Ishikawa (cell line): Measurements from ENCODE around the gene CHPF2.

ENCODE experiments used
- CEBPB ChIP-seq: IDR thresholded peaks from 2 replicates; pipeline ENCODE4 v1.6.1; 2012
- CREB1 ChIP-seq: IDR thresholded peaks from 2 replicates; pipeline ENCODE4 v1.6.1; 2012; ENCODE audit warnings: low read depth
- EGR1 ChIP-seq: IDR thresholded peaks from 2 replicates; pipeline ENCODE4 v1.6.1; 2012
- EP300 ChIP-seq: IDR thresholded peaks from 2 replicates; pipeline ENCODE4 v1.6.1; 2012; ENCODE audit warnings: borderline replicate concordance
- FOXM1 ChIP-seq: IDR thresholded peaks from 2 replicates; pipeline ENCODE4 v1.6.1; 2012; ENCODE audit warnings: low read depth, borderline replicate concordance
- NFIC ChIP-seq: IDR thresholded peaks from 2 replicates; pipeline ENCODE4 v1.6.1; 2012
- RAD21 ChIP-seq: IDR thresholded peaks from 2 replicates; pipeline ENCODE4 v1.6.1; 2012; ENCODE audit warnings: low read depth
- TAF1 ChIP-seq: IDR thresholded peaks from 2 replicates; pipeline ENCODE4 v1.6.1; 2012; ENCODE audit warnings: low read depth, mild to moderate bottlenecking
- TCF12 ChIP-seq: IDR thresholded peaks from 2 replicates; pipeline ENCODE4 v1.6.1; 2012; ENCODE audit warnings: low read depth
- TEAD4 ChIP-seq: IDR thresholded peaks from 2 replicates; pipeline ENCODE4 v1.6.1; 2012
- YY1 ChIP-seq: IDR thresholded peaks from 2 replicates; pipeline ENCODE4 v1.6.1; 2012; ENCODE audit warnings: low read depth
- ZBTB7A ChIP-seq: IDR thresholded peaks from 2 replicates; pipeline ENCODE4 v1.6.1; 2012; ENCODE audit warnings: low read depth
- TF ChIP-seq, protein P1 (sequence below): IDR thresholded peaks from 2 replicates; pipeline ENCODE4 v1.6.1; 2012
- TF ChIP-seq, protein P2 (sequence below): IDR thresholded peaks from 2 replicates; pipeline ENCODE4 v1.6.1; 2012
- TF ChIP-seq, protein P3 (sequence below): IDR thresholded peaks from 2 replicates; pipeline ENCODE4 v1.6.1; 2012; ENCODE audit warnings: low read depth, mild to moderate bottlenecking

Gene CHPF2

DNA sequence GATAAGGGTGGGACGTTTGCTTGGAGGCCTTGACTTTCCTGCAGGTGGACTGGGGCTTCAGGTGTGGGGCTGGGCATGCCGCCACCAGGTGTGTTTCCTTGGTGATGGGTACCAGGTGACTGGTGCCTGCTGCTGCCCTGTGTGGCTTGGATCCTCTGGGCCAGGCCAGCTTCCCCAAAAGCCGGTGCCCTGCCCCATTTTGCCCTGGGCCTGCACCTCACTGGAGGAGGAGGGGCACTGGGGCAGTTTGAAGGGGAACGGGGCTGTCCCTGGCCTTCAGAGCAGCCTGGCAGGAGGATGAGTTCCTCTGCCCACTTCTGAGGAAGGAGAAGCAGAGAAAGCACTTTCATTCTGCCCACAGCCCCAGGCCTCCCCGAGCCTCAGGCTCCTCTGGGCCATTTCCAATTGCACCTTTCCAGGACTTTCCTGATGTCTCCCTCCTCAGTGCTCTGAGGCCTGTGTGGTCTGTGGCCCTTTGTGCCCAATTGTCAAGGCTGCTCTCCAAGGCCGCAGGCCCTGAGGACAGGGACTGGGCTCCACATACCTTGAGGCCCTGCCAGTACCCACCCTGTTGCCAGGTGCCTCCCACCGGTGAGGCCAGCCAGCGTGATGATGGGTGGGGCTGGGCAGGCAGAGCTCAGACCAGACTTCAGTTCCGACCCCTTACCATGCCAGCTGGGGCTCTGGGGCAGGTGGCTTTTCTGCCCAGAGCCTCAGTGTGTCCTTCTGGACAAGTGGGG is 41.5 kb downstream of the CHPF2 start:
- TF ChIP-seq NFIC (no peak), TCF12 (no peak), FOXM1 (no peak), YY1 (no peak), EP300 (no peak), TEAD4 (no peak)
- TF ChIP-seq, protein P1, sequence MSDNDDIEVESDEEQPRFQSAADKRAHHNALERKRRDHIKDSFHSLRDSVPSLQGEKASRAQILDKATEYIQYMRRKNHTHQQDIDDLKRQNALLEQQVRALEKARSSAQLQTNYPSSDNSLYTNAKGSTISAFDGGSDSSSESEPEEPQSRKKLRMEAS: no peak

DNA sequence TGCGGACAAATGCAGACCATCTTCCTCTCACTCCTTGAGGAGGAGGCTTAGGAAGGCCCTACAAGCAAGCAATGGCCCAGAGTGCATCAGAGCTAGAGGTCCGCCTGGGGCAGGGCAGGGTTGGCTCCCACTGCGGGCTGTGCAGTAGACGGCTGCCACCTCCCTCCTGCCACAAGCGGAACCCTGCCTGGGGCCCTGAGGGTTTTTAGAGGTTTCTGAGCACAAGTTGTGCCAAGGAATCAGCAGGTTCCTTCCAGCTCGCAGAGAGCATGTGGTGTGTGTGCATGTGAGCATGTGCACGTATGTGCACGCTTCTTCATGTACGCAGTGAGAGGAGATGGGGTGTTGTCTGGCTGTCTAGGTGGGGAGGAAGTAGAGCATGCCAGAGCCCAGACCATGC is 42.1 kb downstream of the CHPF2 start:
- TF ChIP-seq FOXM1: no peak
- TF ChIP-seq, protein P2, sequence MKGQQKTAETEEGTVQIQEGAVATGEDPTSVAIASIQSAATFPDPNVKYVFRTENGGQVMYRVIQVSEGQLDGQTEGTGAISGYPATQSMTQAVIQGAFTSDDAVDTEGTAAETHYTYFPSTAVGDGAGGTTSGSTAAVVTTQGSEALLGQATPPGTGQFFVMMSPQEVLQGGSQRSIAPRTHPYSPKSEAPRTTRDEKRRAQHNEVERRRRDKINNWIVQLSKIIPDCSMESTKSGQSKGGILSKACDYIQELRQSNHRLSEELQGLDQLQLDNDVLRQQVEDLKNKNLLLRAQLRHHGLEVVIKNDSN: no peak
- no peak for TF ChIP-seq TEAD4
- no peak for TF ChIP-seq NFIC
- no peak for TF ChIP-seq TAF1
- TF ChIP-seq, protein P1: no peak
- no peak for TF ChIP-seq EGR1
- no peak for TF ChIP-seq CEBPB
- TF ChIP-seq YY1: no peak
- TF ChIP-seq RAD21: no peak
- no peak for TF ChIP-seq ZBTB7A
- no peak for TF ChIP-seq EP300
- TF ChIP-seq CREB1: no peak
- TF ChIP-seq, protein P3, sequence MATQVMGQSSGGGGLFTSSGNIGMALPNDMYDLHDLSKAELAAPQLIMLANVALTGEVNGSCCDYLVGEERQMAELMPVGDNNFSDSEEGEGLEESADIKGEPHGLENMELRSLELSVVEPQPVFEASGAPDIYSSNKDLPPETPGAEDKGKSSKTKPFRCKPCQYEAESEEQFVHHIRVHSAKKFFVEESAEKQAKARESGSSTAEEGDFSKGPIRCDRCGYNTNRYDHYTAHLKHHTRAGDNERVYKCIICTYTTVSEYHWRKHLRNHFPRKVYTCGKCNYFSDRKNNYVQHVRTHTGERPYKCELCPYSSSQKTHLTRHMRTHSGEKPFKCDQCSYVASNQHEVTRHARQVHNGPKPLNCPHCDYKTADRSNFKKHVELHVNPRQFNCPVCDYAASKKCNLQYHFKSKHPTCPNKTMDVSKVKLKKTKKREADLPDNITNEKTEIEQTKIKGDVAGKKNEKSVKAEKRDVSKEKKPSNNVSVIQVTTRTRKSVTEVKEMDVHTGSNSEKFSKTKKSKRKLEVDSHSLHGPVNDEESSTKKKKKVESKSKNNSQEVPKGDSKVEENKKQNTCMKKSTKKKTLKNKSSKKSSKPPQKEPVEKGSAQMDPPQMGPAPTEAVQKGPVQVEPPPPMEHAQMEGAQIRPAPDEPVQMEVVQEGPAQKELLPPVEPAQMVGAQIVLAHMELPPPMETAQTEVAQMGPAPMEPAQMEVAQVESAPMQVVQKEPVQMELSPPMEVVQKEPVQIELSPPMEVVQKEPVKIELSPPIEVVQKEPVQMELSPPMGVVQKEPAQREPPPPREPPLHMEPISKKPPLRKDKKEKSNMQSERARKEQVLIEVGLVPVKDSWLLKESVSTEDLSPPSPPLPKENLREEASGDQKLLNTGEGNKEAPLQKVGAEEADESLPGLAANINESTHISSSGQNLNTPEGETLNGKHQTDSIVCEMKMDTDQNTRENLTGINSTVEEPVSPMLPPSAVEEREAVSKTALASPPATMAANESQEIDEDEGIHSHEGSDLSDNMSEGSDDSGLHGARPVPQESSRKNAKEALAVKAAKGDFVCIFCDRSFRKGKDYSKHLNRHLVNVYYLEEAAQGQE: no peak
- TF ChIP-seq TCF12: no peak

DNA sequence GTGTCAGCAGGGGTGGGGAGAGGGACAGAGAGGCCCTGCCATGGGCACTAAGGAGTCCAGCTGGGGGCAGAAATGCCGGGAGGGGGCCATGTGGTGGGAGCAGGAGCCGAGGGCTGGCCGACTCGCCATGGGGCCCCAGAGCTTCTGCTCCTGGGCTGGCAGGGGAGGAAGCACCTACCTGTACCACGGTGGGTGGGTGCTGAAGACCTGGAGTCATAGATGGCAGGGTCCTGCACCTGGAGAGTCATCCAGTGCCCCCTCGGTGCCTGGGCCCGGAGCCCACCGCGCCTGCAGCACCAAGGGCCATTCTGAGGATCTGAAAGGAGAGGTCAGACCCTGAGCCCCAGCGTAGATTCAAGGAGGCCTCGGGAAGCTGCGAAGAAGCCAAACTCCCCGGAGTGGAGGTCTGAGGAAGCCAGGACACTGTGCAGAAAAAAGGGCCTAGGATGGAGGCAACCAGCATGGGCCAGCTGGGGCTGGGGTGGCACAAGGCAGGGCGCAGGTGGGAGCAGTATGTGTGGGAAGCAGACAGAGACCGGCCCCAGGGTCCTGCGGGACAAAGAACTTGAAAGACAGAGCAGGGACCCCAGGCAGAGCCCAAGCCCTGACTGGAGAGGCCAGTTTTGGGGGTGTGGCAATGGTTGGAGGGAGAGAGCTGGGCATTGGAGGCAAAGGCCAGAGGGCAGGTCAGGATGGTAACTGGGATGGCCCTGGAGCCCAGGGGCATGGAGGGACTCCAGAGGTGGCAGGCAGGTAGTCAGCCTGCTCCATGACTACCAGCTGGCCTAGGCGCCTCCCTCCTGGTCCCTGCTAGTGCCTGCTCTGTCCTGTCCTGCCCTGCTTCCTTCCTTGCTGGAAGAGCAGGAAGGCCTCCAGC is 42.9 kb downstream of the CHPF2 start:
- TF ChIP-seq CEBPB: no peak
- TF ChIP-seq FOXM1: no peak
- TF ChIP-seq RAD21: no peak
- TF ChIP-seq EGR1: no peak
- no peak for TF ChIP-seq TEAD4
- TF ChIP-seq CREB1: no peak
- TF ChIP-seq, protein P1: no peak
- no peak for TF ChIP-seq NFIC

DNA sequence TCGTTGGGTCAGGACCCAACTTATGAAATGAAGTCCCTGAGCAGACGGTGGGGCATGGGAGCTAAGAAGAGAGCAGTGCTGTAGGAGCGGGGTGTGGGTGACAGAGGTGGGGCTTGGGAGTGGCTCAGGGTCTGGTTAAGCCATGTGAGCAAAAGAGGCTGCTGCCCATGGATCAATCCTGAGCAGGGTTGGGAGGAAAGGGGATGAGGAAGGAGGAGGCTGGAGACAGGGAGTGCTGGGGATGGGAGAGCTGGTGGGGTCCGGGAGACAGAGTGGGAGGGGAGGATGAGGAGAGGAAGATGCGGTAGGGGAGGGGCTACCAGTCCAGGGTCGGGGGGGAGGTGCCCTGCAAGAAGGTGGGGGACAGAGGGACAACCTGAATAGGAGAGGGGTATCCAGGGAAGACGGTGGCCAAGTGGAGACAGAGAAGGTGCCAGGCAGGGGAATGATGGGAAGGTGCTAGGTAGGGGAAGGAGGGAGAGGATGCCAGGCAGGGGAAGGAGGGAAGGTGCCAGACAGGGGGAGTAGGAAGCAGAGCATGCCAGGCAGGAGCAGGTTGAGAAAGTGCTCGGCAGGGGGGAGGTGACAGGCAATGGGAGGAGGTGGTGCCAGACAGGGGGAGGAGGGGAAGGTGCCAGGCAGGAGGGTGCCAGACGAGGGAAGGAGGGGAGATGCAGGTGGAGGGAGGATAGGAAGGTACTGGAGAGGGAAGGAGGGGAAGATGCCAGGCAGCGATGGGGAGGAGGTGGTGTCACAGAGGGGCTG is 43.7 kb downstream of the CHPF2 start:
- TF ChIP-seq EGR1 (no peak), EP300 (no peak), ZBTB7A (no peak), YY1 (no peak), TAF1 (no peak), NFIC (no peak), FOXM1 (no peak), TCF12 (no peak), CEBPB (no peak), TEAD4 (no peak), CREB1 (no peak), RAD21 (no peak)
- TF ChIP-seq, protein P1: no peak
- TF ChIP-seq, protein P3: no peak
- TF ChIP-seq, protein P2: no peak
